Germinal center (tissue), 1 donor: ENCODE data around the gene SERGEF.
A peak's percentile ranks its signal among the peaks of the same experiment; 100 is the strongest.
"Not testable (repeated sequence)": the region's sequence is repeated elsewhere in the genome, so short reads cannot be mapped to it uniquely, and the experiment has no call there.

Experiments used
- DNase-seq: peaks from one replicate; pipeline ENCODE4 v3.0.0; 2012; ENCODE audit warnings: mixed read lengths, low spot score

Gene SERGEF

DNA sequence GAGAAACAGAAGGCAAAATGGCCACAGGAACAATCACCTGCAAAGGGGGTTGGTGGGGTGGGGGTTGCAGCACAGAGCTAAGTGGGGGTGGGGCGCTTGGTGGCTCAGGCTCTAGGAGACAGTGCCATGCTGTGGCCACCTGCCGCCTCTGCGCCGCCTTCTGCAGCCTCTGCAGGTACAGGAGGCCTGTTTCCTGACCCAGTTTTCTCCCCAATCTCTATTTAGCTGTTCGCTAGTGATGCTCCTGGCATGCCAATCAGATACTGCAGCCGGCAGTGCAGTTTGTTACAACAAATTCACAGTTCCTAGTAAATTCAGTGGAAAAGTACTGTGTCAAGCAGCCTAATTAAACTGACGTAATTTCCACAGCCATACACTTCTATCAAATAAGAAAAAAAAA, 106.4 kb downstream of the SERGEF start:
- DNase-seq: no peak

DNA sequence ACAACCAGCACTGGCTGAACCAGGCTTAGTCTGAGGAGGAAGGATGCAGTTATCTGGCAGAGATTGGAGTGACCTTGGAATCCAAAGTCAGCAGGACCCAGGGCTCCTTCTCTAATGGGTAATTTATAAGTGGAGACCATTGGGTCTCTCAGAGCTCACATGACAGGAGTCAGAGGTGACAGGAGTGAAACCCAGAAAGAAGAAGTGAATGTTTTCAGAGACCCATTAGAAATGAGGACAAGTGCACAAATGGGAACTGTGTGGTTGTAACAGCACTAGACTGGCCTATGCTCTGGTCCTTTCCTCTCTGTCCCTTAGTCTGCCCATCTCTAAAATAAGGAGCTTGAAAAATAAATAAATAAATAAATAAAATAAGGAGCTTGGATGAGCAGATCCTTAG, 107.4 kb downstream of the SERGEF start:
- DNase-seq: peak; percentile 27

DNA sequence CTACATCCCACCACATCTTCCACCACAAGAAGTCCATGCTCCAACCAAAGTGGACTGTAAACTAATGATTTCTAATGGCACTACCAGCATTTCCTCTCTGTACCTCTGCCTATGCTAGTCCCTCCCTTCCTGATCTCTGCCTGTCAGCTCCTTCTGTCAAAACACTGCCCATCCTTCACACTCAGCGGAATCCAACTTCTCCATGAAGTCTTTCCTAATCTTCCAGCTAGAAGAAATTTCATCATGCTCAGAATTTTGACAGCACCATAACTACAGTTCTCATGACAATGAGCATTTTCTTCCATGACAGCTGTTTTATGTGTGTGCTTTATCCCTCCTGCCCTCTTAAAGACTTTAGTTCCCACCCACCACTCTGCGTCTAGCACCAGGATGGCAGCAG, 111.4 kb downstream of the SERGEF start:
- no peak for DNase-seq

DNA sequence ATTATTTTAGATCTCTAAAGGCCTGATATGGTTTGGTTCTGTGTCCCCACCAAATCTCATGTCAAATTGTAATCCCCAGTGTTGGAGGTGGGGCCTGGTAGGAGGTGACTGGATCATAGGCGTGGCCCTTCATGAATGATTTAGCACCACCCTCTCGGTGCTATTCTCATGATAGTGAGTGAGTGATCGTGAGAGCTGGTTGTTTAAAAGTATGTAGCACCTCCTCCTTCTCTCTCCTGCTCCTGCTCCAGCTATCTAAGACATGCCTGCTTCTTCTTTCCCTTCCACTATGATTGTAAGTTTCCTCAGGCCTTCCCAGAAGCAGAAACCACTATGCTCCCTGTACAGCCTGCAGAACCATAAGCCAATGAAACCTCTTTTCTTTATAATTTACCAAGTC, 114.1 kb downstream of the SERGEF start:
- no peak for DNase-seq

DNA sequence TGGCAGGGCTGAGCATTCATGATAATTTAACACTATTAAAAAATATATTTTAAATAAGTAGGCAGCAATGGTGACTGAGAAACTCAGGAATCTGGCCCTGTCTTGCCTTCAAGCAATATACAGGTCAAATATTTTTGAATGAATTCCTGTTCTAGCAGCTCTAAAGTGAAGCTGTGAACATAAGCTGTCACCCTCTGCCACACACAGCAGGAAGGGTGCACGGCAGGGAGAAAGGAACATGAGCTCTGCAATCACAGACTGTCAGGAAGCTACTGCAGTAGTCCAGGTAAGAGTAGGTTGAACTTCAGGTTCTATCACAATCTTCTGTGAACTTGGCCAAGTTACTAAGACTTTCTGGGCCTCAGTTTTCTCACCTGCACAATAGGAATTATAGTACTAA, 114.8 kb downstream of the SERGEF start:
- no peak for DNase-seq

DNA sequence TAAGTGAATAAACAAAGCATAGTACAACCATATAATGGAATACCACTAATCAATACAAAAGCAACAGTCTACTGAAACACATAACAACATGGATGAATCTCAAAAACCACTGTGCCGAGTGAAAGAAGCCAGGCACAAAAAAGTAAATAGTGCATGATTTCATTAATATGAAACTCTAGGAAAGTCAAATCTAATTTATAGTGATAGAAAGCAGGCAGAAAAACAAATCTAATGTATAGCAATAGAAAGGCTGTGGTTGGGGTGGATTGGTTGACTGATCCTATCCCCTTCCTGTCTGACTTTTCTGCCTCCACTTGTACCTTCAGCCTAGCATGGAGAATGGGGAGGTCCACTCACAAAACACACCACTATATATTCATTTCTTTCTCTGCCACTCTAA, 115.4 kb downstream of the SERGEF start:
- DNase-seq: no peak

DNA sequence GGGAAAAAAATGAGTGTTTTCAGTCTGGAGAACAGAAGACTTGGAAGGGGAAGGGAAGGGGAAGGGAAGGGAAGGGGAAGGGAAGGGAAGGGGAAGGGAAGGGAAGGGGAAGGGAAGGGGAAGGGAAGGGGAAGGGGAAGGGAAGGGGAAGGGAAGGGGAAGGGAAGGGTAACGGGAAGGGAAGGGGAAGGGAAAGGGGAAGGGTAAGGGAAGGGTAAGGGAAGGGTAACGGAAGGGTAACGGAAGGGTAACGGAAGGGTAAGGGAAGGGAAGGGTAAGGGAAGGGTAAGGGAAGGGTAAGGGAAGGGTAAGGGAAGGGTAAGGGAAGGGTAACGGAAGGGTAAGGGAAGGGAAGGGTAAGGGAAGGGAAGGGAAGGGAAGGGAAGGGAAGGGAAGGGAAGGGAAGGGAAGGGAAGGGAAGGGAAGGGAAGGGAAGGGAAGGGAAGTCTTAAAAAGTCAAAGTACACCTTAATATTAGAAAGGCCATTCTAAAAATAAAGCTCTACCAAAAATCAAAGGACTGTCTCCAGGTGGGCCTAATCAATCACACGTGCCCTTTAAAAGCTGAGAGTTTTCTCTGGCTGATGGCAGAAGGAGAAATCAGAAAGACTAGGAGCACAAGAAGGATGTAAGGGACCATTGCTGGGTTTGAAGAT, 116.2 kb downstream of the SERGEF start:
- not testable (repeated sequence) for DNase-seq

DNA sequence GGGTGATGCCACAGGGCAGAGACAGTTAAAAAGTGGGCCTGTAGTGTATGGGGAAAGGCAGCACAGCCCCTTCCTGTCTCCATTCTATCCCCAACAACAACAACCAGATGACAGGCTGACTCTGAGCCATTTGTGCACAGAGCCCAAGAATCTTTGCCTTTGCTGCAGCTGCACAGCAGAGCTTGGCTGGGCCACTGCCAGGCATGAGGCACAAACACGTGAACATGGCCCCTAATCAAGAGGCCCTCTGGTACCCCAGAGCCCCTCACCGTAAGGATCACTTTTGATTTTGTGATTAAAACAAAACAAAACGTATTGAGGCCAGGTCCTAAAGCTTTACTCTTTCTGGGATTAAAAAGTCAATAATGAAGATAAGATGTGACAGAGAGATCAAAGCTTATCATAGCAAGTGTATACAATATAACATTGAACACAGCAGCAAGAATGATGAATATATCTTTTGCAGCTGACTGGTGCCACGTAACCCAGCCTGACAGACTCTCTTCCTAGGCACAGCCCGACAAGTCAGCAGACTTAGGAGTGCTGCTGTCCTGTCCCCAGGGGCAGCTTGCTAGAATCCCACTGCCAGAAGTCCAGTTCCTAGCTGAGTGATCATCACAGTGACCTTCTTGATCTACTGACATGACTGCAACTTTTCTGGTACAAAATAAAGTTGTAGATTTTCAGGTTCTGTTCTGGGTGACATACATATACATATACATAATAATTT, 117.8 kb downstream of the SERGEF start:
- no peak for DNase-seq

DNA sequence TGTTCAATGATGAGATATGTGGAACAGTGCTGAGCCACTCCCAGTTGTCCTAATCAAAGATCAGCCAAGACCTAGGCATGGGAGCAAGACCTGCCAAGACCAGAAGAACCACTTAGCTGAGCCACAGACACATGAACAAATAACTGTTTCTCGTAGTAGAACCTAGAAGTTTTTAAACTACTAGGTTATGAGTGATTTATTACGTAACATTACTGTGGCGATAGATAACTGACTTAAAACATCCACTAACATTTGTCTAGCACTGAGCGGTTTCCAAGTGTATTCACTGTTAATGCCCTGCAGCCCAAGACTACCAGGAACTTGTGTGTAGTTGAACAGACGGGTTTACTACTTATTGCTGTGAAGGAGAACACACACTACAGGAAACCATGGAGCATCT, 120.4 kb downstream of the SERGEF start:
- no peak for DNase-seq

DNA sequence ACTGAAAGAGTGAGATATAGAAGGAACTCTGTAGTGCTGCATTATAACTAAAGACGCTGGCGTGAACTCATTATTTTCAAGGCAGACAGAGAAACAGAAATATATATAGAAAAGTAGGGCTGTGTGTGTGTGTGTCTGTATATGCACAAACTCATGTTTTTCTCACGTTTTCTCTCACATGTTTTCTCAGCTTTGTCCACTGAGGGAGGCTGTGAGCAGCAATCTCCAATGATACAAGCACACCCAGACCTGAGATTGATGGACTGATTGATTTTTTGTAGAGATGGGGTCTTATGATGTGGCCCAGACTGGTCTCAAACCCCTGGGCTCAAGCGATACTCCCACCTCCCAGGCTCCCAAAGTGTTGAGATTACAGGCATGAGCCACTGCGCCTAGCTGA, 122.5 kb downstream of the SERGEF start:
- DNase-seq: no peak

DNA sequence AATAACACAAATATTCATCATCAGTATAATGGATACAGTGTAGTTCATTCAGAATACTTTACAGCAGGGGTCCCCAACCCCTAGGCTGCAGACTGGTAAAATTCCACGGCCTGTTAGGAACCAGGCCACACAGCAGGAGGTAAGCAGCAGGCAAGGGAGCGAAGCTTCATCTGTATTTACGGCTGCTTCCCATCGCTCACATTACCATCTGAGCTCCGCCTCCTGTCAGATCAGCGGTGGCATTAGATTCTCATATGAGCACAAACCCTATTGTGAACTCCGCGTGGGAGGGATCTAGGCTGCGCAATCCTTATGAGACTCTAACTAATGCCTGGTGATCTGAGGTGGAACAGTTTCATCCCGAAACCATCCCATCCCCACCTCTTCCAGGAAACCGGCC, 125.1 kb downstream of the SERGEF start:
- DNase-seq: no peak

DNA sequence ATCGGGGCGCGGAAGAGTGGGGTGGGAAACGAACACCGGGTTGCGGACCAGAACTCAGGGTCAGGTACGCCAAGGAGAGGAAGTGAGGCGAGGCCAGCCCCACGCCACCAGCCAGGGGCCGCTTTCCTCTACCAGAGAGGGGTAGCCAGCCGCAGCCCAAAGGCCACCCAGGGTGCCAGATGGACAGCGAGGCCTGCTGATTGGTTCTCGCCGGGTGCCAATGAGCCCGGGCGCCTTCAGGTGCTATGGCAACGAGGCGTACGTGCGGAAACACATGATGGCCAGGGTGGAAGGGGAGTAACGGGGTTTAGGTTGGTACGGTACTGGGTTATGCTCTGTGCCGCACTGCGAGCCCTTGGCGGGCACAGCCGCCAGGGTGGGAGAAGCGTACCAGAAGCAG, 128.9 kb downstream of the SERGEF start:
- DNase-seq: no peak

DNA sequence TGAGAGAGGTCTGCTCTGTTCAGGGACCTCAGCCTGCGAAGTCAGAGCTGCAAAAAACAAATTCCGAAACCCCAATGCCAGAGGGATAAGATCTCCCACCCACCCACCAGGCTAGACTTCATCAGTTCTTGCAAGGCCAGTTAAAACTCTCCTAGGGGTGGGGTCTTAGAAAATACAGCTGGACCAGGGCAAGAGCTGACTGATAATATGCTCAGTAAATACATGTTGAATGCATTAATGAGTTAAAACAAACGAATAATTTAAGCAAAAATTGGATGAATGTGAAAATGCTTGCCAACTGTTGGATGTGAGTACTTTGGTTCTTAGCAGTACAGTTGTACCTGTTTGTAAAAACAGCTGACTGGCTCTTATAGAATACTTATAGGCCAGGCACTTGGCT, 129.8 kb downstream of the SERGEF start:
- DNase-seq: no peak

DNA sequence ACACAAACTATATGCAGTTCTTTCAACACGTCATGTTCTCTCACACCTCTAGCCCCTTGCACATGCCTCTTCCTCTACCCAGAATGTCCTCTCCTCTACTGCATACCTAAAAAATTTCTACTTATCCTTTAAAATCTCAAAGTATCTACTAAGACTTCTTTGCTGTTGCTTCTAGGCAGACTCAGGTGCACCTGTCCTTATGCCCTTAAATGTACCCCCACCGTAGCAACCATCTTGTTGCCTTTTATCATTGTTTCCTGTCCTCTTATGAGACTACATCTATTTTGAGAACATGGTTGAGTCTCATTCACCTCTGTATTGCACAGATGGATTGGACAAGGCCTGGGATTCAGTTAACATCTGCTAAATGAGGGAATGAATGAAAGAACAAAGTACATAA, 134.1 kb downstream of the SERGEF start:
- DNase-seq: no peak

DNA sequence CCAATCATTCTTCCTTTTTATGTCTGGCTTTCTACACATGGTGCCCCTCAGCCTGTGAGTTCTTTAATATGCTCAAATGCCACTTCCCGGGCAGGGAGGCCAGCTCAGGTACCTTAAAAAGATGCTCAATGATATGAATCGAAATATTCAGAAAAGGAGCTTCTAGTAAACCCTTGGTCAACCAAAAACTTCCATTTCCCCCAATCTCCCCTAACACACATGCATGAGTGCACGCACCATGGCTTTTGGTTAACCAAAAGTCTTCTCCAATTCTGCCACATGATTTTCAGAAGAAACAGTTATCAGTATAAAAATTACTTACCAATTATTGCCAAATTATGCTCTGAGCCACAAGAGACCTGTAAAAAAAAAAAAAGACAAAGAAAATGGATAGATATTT, 135.0 kb downstream of the SERGEF start:
- DNase-seq: no peak

DNA sequence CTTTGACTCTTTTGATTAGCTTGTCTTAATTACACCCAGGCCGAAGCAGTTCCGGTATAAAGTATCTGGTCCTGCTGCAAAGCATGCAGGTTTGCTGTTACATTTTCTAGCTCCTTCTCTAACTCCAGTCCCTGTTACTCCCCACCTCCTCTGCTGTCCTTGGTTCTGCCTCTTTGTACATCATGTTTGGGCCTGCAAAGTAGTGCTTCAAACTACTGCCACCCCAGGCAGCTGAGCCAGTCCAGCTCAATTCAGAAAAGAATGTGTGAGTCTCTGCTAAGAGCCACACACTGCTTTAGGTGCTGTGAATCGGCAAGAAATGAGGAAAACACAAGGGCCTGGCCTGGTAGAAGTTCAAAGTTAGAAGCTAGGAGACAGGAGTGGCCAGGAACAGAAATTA, 136.0 kb downstream of the SERGEF start:
- no peak for DNase-seq

DNA sequence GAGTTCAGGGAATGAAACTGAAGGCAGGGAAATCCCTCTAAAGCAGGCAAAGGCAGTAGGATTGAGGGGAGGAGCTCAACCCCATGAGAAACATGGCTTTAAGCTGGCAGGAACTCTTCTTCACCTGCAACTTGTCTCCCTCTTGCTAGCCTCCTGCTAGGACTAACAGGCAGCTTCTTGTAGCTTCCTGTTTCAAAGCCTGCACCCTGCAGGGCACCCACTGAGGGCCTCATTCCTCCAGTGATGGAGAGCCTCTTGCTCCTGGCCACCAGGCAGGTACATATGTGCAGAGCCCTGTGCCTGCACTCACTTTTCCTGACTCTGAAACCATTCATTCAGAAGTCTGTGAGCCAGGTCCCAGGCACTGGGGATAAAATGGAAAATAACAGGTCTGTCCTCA, 137.0 kb downstream of the SERGEF start:
- no peak for DNase-seq

DNA sequence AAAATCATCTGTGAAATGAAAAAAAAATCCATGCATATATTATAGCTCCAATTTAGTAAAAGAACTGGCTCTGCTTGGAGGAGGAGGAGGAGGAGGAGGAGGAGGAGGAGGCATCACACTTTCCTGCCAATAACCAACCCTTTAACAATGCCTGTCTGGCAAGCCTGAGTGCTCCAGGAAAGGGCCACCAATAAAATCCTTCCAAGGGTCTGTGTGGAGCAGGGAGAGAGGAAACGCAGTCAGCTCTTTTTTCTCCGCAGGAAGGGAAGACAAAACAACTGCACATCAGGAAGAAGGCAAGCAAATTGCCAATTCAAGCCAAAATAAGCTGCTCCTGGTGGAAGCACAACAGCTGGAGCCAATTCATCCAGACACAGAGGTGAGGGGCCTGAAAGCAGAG, 139.3 kb downstream of the SERGEF start:
- DNase-seq: no peak

DNA sequence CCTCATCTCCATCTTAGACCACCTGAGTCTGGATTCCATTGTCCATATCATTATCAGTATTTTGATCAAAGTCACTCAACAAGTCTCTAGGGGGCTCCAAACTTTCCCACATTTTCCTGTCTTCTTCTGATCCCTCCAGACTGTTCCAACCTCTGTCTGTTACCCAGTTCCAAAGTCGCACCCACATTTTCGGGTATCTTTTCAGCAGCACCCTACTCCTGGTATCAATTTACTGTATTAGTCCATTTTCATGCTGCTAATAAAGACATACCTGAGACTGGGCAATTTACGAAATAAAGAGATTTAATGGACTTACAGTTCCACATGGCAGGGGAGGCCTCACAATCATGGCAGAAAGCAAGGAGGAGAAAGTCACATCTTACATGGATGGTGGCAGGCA, 144.4 kb downstream of the SERGEF start:
- not testable (repeated sequence) for DNase-seq

DNA sequence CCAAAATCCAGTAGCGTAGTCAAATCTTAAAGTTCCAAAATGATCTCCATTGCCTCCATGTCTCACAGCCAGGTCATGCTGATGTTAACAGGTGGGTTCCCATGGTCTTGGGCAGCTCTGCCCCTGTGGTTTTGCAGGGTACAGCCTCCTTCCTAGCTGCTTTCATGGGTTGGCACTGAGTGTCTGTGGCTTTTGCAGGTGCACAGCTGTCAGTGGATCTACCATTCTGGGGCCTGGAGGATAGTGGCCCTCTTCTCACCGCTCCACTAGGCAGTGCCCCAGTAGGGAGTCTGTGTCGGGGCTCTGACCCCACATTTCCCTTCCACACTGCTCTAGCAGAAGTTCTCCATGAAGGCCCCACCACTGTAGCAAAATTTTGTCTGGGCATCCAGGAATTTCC, 145.5 kb downstream of the SERGEF start:
- no peak for DNase-seq

DNA sequence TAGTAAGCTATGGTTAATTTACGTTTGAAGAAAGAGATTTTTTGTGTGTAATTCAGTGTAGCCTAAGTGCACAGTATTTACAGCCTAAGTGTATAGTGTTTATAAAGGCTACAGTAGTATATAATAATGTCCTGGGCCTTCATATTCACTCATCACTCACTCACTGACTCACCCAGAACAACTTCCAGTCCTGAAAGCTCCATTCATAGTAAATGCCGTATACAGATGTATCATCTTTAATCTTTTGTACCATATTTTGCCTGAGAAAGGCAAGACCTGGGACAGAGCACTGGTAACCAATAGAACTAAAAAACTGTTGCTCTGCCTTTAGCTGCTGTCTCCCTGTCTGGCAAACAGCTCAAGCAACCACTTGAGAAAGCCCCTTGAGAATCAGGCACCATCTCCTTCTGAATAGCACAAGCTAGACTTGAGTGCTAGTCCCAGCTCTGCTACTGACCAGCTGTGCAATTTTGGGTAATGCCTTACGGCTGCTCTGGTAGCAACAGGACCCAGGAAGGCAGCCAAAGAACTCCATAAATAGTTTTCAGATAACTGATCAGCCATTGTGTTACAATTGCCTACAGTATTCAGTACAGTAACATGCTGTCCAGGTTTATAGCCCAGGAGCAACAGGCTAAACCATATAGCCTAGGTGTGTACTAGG, 146.9 kb downstream of the SERGEF start:
- DNase-seq: no peak

DNA sequence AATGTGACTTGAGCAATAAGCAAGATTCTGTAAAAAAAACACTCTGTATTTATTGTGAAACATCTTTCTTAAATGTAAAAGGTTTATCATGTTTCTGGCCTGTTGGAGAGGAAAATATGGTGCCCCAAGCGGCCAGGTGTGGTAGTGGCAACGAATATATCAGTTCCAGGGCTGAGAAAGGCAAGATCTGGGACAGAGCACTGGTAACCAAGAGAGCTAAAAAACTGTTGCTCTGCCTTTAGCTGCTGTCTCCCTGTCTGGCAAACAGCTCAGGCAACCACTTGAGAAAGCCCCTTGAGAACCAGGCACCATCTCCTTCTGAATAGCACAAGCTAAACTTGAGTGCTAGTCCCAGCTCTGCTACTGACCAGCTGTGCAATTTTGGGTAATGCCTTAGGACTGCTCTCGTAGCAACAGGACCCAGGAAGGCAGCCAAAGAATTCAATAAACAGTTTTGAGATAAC, 148.3 kb downstream of the SERGEF start:
- peak; percentile 26 for DNase-seq

DNA sequence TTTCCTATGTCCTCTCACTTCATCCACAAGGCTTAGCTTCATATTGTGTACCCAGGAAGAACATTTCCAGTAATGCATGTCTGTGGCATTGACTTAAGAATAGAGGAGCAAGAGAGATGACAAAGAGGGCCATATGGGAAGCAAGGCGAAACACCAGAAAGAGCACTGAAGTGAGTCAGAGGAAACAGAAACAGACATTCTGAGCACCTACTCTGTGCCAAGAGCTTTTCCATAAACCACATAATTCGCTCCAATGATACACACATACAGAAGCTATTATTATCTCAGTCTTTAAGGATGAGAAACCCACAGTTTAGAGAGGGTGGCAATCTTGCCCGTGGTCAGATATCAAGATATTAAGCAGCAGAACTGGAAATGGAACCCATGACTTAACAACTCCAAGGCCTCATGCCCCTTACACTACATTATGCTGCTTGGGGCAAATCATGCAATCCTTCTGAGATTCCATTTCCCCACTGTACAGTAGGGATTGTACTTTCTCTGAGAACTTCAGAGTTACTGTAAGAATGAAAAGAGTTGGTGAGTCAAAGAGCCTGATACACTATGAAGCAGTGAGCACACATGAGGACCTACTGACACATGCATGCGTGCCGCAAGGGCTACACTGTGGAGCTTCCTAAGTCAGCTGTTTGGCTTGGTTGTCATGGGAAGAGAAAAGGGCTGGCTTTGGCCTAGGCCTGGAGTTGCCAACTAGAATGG, 151.7 kb downstream of the SERGEF start:
- no peak for DNase-seq
